Fibroblast of lung (primary cell): ENCODE data around the gene ZNF2. TPM values are rescaled to one million over a fixed set of nuclear protein-coding genes. Genes with fewer than 3 reads are reported as not detected.
A peak's percentile ranks its signal among the peaks of the same experiment; 100 is the strongest.

Experiments used
- DNase-seq, 2 donors: peaks; one replicate each; pipeline versions ENCODE4 v3.0.0 to v3.0.0-alpha.2; 2010; ENCODE audit warnings: low read depth in 2 of 2
- H2AFZ ChIP-seq: 2 replicates; pipeline ENCODE4 v1.5.1; 2012; ENCODE audit warnings: low read length, control low read depth, inconsistent platforms
- H3K27ac ChIP-seq: 2 replicates; pipeline ENCODE4 v1.5.1; 2011; ENCODE audit warnings: low read length, control low read depth; ENCODE audit not compliant: insufficient read depth
- H3K27me3 ChIP-seq: 2 replicates; pipeline ENCODE4 v1.5.1; 2011; ENCODE audit warnings: mild to moderate bottlenecking, low read length; ENCODE audit not compliant: control insufficient read depth, insufficient read depth
- H3K36me3 ChIP-seq: 2 replicates; pipeline ENCODE4 v1.5.1; 2011; ENCODE audit warnings: low read length; ENCODE audit not compliant: control insufficient read depth, insufficient read depth
- H3K4me1 ChIP-seq: 2 replicates; pipeline ENCODE4 v1.5.1; 2011; ENCODE audit warnings: low read length; ENCODE audit not compliant: control insufficient read depth, insufficient read depth; ENCODE audit errors: extremely low read depth
- H3K4me2 ChIP-seq: 2 replicates; pipeline ENCODE4 v1.5.1; 2011; ENCODE audit warnings: low read length, control low read depth; ENCODE audit not compliant: insufficient read depth; ENCODE audit errors: extremely low read depth
- H3K4me3 ChIP-seq, 4 experiments: fragments of 200-600 bp in 1 of 4; sonication (generic) in 1 of 4; replicated peaks in 1 of 4; 2 replicates each; pipeline ENCODE4 v1.5.1; 2011 to 2016; ENCODE audit warnings: low read length in 4 of 4, low read depth in 3 of 4, mild to moderate bottlenecking in 3 of 4, control low read depth in 2 of 4, inconsistent platforms in 1 of 4, mixed read lengths in 1 of 4; ENCODE audit not compliant: insufficient read depth in 1 of 4; ENCODE audit errors: control extremely low read depth in 1 of 4
- H3K79me2 ChIP-seq: 2 replicates; pipeline ENCODE4 v1.5.1; 2012; ENCODE audit warnings: mild to moderate bottlenecking, low read length, inconsistent platforms; ENCODE audit not compliant: control insufficient read depth, insufficient read depth
- H3K9ac ChIP-seq: 2 replicates; pipeline ENCODE4 v1.5.1; 2011; ENCODE audit warnings: mild to moderate bottlenecking, low read length, control low read depth; ENCODE audit not compliant: insufficient read depth
- H3K9me3 ChIP-seq: 2 replicates; pipeline ENCODE4 v1.5.1; 2012; ENCODE audit warnings: low read depth, low read length; ENCODE audit not compliant: control insufficient read depth, insufficient read depth
- H4K20me1 ChIP-seq: 2 replicates; pipeline ENCODE4 v1.5.1; 2011; ENCODE audit warnings: low read length; ENCODE audit not compliant: control insufficient read depth, insufficient read depth; ENCODE audit errors: extremely low read depth
- CTCF ChIP-seq, 2 donors: IDR thresholded peaks in 1 of 2; conservative IDR thresholded peaks in 1 of 2; 1 replicate in 1 of 2; 2 replicates in 1 of 2; pipeline ENCODE4 v1.5.1; 2011 to 2012; ENCODE audit warnings: low read length in 2 of 2, control low read depth in 1 of 2, inconsistent platforms in 1 of 2, low read depth in 1 of 2, mild to moderate bottlenecking in 1 of 2
- EZH2 ChIP-seq: IDR thresholded peaks from 2 replicates; pipeline ENCODE4 v1.5.1; 2012; ENCODE audit warnings: low read length, control low read depth, mild to moderate bottlenecking; ENCODE audit errors: missing control alignments
- polyA minus RNA-seq: library from RNA; depleted of rRNA, polyadenylated mRNA; stranded (reverse); fragments of >200 nt; gene quantifications from 2 replicates; pipeline ENCODE4 v1.2.3, GENCODE V29; 2011; ENCODE audit warnings: low replicate concordance
- polyA plus RNA-seq, 2 donors: library from polyadenylated mRNA; depleted of rRNA in 1 of 2; stranded (reverse) in 1 of 2; unstranded in 1 of 2; fragments of >200 nt; gene quantifications; 2 replicates each; pipeline ENCODE4 v1.2.1, GENCODE V29; 2011 to 2012; ENCODE audit warnings: missing spikeins in 1 of 2
- total RNA-seq: library from RNA; depleted of rRNA; stranded (reverse); fragments of >200 nt; gene quantifications from 2 replicates; pipeline ENCODE4 v1.2.1, GENCODE V29; 2014

The ZNF2 gene
- total RNA-seq (11.7 and 11.8 TPM in 2 replicates), polyA plus RNA-seq (4.4 and 5.0 TPM in 2 replicates), polyA minus RNA-seq (4.5 and 5.0 TPM in 2 replicates)
- polyA plus RNA-seq (2012): 2.5 and 3.4 TPM in 2 replicates

DNA sequence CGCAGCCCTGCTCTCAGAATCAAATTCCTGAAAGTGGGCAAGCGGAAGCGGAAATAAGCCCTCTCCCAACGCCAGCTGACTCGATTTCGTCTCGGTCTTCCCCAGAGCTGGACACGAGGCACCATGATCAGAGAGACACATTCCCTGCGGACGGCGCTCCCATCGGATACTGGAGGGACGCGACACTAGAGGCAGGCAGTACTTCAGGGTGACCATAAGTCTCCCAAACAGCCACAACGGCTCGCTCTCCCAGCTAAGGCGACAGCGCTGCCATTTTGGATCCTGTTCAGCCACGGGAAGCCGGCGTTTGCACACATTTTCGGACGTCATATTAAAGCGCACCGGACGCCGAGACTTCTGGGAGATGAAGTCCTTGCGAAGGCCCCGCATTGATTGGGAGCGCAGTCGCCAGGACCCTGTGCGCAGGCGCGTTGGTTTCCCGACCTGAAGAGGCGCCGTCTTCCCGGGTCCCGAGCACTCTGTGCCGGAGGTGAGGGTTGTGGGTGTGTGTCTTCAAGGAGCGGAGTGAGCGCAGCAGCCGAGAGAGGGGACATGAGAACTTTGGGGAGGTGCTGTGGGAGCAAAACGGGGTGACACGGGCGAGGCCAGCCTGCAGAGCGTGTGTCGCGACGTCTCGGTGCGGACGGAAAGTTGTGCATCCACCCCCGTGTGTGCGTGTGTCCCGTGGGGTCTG lies at the start of gene ZNF2:
Gene ZNF2, plus strand, starts transcription at position 439 of the 694 bp plus-strand sequence. CDS start 10,418 bp downstream, outside the sequence.
- H3K27me3 ChIP-seq: no peaks in the 10 kb centered on the region
- H3K4me2 ChIP-seq: peak within 1 kb of the TSS; percentile 98
- peak in 1 of 2 donors; percentile 3 for TF ChIP-seq CTCF (conservative IDR thresholded peaks at IDR 0.05 in 1 of 2, IDR thresholded peaks at IDR 0.05 in 1 of 2; ENCODE audit: low read depth in 1 of 2, low read length in 2 of 2)
- no peak for TF ChIP-seq EZH2
- H4K20me1 ChIP-seq: no peaks in the 10 kb centered on the region
- H3K36me3 ChIP-seq: no peaks in the 10 kb centered on the region
- DNase-seq: peak; percentile 97 to 99
- peak within 1 kb of the TSS; percentile 100 for H2AFZ ChIP-seq
- H3K4me3 ChIP-seq: peak within 1 kb of the TSS; percentile 91 to 99 (median 96)
- H3K79me2 ChIP-seq: peaks cover 8% of the 10 kb centered on the region
- H3K27ac ChIP-seq: peak within 1 kb of the TSS; percentile 100
- no peaks in the 10 kb centered on the region for H3K9me3 ChIP-seq
- no peaks in the 10 kb centered on the region for H3K4me1 ChIP-seq
- H3K9ac ChIP-seq: peak within 1 kb of the TSS; percentile 97

DNA sequence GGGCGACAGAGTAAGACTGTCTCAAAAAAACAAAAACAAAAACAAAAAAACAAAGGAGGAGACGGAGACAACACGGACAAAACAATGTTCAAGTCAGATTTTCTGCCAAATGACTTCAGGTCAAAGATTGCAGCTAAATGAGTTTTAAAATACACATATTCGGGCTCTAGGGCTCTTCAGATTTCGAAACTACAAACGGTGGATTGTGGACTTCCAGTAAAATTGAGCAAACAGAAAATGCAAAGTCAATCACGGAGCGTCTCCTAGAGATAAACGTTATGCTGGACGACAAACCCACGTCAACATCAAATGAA lies 44.6 kb upstream of the ZNF2 start:
- Histone ChIP-seq H3K9ac (peak overlapping the region; percentile 100), H3K4me2 (peak overlapping the region; percentile 83), H3K79me2 (peaks cover 33% of the 10 kb centered on the region), H3K4me1 (peaks cover 2% of the 10 kb centered on the region), H2AFZ (peak overlapping the region; percentile 97), H3K4me3 (peak overlapping the region; percentile 97 to 99 (median 99)), H3K36me3 (no peaks in the 10 kb centered on the region), H3K27ac (peak overlapping the region; percentile 98), H3K9me3 (no peaks in the 10 kb centered on the region), H3K27me3 (no peaks in the 10 kb centered on the region), H4K20me1 (no peaks in the 10 kb centered on the region)
- TF ChIP-seq EZH2 (no peak), CTCF (conservative IDR thresholded peaks at IDR 0.05 in 1 of 2, IDR thresholded peaks at IDR 0.05 in 1 of 2; ENCODE audit: low read depth in 1 of 2, low read length in 2 of 2) (no peak)
- peak in 1 of 2 donors; percentile 32 for DNase-seq

- Histone ChIP-seq H3K79me2 (peaks cover 33% of the 10 kb centered on the region), H4K20me1 (no peaks in the 10 kb centered on the region), H3K36me3 (no peaks in the 10 kb centered on the region), H3K4me2 (peak within 1 kb of the TSS; percentile 83), H3K4me1 (peaks cover 2% of the 10 kb centered on the region), H3K4me3 (peak within 1 kb of the TSS; percentile 97 to 99 (median 99)), H3K27me3 (no peaks in the 10 kb centered on the region), H3K27ac (peak within 1 kb of the TSS; percentile 98), H2AFZ (peak within 1 kb of the TSS; percentile 97), H3K9ac (peak within 1 kb of the TSS; percentile 100), H3K9me3 (no peaks in the 10 kb centered on the region)
- TF ChIP-seq EZH2 (no peak), CTCF (conservative IDR thresholded peaks at IDR 0.05 in 1 of 2, IDR thresholded peaks at IDR 0.05 in 1 of 2; ENCODE audit: low read depth in 1 of 2, low read length in 2 of 2) (peak in 1 of 2 donors; percentile 49)
- peak; percentile 60 to 65 for DNase-seq
These were observed 44.0 kb upstream of the ZNF2 start, which contains the start of gene MRPS5 for GRCh38 chr2:95121407-95122196. TSS of gene MRPS5 (minus strand) at chr2:95121808. CDS start at chr2:95121791, 17 bp downstream.
